ENCODE measurements around the gene SPOCK3.
"Not testable (repeated sequence)": the region's sequence is repeated elsewhere in the genome, so short reads cannot be mapped to it uniquely, and the experiment has no call there.

DNA sequence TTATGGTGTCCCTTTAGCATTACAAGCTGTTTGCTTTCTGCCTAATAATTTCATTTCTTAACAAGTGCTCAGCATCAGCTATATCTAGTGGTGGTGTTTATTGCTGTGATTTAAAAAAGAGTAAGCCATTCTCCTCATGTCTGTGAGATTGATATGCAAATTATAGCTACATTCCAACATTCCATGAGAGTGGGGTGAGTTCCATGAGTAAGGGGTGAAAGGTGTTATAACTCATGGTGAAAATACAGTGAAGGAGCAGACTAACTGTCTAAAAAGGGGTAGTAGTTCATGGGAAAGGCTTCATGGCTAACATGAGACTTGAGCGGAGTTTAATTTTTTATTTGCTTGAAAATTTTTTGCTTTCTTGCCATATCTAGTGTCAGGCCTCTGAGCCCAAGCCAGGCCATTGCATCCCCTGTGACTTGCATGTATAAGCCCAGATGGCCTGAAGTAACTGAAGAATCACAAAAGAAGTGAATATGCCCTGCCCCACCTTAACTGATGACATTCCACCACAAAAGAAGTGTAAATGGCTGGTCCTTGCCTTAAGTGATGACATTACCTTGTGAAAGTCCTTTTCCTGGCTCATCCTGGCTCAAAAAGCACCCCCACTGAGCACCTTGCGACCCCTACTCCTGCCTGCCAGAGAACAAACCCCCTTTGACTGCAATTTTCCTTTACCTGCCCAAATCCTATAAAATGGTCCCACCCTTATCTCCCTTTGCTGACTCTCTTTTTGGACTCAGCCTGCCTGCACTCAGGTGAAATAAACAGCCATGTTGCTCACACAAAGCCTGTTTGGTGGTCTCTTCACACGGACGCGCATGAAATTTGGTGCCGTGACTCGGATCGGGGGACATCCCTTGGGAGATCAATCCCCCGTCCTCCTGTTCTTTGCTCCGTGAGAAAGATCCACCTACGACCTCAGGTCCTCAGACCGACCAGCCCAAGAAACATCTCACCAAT is 518.3 kb downstream of the SPOCK3 start:
- not testable (repeated sequence) for TF ChIP-seq EZH2 (IDR thresholded peaks at IDR 0.05); FOXP2 (optimal IDR thresholded peaks at IDR 0.05; ENCODE audit: control extremely low read depth, extremely low read length, insufficient read depth)
